VCaP (cell line): Measurements from ENCODE around the gene SUSD5.

Experiments used
- H3K27ac ChIP-seq: fragments of 450-650 bp; 2 replicates; pipeline ENCODE4 v1.5.1; 2017
- CTCF ChIP-seq: fragments of 450-650 bp; conservative IDR thresholded peaks from 2 replicates; pipeline ENCODE4 v1.5.1; 2017; ENCODE audit warnings: mild to moderate bottlenecking, moderate library complexity

SUSD5 gene

DNA sequence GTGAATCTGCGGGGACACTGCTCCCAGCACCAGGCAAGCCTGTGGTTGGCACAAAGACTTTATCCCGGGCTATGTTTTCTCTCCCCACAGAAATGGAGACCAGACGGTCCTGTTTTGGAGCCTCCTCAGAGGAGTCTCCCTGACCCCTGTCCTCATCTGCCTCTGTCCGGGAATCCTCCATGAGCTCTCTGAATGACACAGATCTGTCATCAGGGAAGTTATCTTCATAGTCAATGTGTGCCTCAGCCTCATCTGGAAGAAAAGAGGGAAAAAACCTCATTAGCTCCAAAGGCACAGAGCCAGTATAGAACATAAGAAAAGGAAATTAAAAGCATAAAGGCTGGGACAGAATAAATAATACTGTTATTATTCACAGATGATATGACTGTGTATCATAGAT is 64.8 kb downstream of the SUSD5 start:
- TF ChIP-seq CTCF = no peak

DNA sequence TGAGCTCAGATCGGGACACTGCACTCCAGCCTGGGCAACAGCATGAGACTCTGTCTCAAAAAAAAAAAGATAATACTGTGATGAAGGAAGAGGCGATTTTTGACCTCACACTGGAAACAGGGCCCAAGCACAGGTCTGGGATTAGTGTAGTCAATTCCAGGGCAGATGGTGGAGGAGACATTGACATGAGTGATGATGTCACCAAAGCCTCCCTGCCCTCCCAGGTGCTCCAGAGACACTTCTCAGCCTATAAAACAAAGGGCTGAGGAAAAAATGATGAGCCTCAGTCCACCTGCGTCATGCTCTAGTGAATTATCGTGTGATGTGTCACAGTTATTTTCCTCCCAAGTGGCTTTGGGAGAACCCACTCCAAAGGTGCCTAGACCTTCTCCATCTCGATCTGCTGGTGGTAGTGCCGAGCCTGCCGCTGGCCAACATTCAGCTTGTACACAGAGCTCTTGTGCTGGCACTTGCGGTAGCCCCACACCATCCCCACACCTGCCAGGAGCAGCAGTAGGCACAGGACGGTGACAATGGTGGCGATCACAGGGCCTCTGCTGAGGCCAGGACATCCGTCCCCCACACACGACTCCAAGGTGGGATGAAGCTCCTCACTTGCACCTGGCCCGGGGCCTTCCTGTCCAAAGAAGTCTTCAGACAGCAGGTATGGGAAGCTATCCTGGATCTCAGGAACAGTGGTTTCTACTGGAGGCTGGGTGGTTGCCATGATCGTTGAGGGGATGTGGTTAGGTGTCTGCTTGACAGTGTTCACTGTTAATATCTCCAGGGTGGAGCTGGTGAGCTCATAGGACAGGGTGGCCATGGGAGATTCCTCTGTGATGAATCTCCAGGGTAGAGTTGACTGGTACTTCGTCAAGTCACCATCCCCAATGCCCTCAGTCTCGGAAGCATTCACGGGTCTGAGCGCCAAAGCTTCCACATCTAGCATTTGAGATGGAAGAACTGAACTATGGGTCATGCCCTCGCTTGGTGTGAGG is 65.9 kb downstream of the SUSD5 start:
- H3K27ac ChIP-seq = no peak overlapping the region

More for the DNA sequence above, 64.8 kb downstream of the SUSD5 start:
- H3K27ac ChIP-seq = no peak overlapping the region

GRCh38 chr3:33149342-33149741 is 69.3 kb downstream of the SUSD5 start:
- no peak overlapping the region for H3K27ac ChIP-seq
- TF ChIP-seq CTCF = no peak

More for the DNA sequence above, 65.9 kb downstream of the SUSD5 start:
- no peak for TF ChIP-seq CTCF

GRCh38 chr3:33146791-33147445 is 71.7 kb downstream of the SUSD5 start:
- H3K27ac ChIP-seq = peak overlapping the region; percentile 1; the same call in 1 of the 2 replicates
- peak; percentile 51 for TF ChIP-seq CTCF

- no peak for TF ChIP-seq CTCF
- H3K27ac ChIP-seq = 0 out of 2 replicates have a peak overlapping the region, but pooled peaks have one; percentile 1
Observed at GRCh38 chr3:33145901-33146580, 72.6 kb downstream of the SUSD5 start.

DNA sequence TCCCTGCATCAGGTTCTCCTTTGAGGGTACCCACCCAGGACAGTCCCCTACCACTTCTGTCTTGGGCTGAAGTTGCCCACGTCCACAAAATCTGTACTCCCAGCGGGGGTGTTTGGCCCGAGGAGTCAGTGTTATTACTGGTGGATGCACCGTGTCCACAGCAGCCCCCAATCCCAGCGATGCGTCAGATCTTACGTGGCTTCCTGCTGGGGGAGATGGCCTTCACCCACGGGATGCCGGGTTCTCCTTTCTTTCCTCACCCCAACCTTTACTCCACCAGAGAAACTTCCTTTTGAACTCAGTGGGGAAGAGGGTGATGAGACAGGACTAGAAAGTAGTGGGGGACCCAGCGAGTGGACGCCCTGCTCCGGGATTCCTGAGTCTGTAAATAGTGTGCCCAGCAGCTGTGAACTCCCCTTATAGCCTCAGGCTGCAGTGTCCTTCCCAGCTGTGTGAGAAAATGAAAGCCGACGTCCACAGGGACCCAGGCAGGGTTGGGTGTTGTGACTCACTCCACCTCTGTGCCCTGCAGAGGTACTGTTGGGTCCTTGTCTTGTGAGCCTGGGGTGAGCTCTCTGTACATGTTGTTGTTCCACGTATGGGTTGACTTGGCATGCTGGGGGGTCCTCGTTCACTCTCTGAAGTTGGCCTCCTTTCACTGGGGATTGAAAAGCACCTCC is 73.2 kb downstream of the SUSD5 start:
- TF ChIP-seq CTCF = no peak
- no peak overlapping the region for H3K27ac ChIP-seq
